RWPE1 (cell line): Measurements from ENCODE around the gene SEMA5A.

ENCODE experiments used
- CTCF ChIA-PET: fragments of 350-600 bp; sonication (Branson Sonifier 250); formaldehyde crosslinking; extraction: SDS; loops from one replicate; lab custom pipeline; 2021; lab: Yijun Ruan, JAX
- POLR2A ChIA-PET: fragments of 400-600 bp; formaldehyde crosslinking; extraction: SDS; loops from one replicate; lab custom pipeline; 2020; ENCODE audit warnings: antibody characterized with exemption; ENCODE audit not compliant: low non-redundant PET; lab: Yijun Ruan, JAX
- DNase-seq: peaks from one replicate; pipeline ENCODE4 v3.0.0; 2012; ENCODE audit warnings: low spot score
- H3K27ac ChIP-seq: fragments of 450-650 bp; 2 replicates; pipeline ENCODE4 v1.5.1; 2017
- TF ChIP-seq, protein P1 (sequence below): fragments of 450-650 bp; conservative IDR thresholded peaks from 2 replicates; pipeline ENCODE4 v1.5.1; 2017; ENCODE audit warnings: low read depth, mild to moderate bottlenecking

Gene SEMA5A

DNA sequence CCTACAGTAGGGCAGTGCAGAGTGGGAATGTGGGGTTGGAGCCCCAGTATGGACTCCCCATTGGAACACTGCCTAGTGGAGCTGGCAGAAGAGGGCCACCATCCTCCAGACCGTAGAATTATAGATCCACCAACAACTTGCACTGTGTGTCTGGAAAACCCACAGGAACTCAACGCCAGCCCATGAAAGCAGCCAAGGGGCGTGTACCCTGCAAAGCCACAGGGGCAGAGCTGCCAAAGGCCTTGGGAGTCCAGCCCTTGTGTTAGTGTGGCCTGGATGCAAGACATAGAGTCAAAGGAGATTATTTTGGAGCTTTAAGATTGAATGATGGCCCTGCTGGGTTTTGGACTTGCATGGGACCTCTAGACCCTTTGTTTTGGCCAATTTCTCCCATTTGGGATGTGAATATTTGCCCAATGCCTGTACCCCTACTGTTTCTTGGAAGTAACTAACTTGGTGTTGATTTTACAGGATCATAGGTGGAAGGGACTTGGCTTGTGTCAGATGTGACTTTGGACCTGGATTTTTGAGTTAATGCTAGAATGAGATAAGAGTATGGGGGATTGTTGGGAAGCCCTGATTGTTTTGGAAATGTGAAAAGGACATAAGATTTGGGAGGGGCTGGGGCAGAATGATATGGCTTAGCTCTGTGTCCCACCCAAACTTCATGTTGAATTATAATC, 266.8 kb downstream of the SEMA5A start:
- CTCF ChIA-PET = no interaction called here
- H3K27ac ChIP-seq = no peak overlapping the region
- POLR2A ChIA-PET = no interaction called here
- DNase-seq = no peak
- TF ChIP-seq, protein P1, sequence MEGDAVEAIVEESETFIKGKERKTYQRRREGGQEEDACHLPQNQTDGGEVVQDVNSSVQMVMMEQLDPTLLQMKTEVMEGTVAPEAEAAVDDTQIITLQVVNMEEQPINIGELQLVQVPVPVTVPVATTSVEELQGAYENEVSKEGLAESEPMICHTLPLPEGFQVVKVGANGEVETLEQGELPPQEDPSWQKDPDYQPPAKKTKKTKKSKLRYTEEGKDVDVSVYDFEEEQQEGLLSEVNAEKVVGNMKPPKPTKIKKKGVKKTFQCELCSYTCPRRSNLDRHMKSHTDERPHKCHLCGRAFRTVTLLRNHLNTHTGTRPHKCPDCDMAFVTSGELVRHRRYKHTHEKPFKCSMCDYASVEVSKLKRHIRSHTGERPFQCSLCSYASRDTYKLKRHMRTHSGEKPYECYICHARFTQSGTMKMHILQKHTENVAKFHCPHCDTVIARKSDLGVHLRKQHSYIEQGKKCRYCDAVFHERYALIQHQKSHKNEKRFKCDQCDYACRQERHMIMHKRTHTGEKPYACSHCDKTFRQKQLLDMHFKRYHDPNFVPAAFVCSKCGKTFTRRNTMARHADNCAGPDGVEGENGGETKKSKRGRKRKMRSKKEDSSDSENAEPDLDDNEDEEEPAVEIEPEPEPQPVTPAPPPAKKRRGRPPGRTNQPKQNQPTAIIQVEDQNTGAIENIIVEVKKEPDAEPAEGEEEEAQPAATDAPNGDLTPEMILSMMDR = no peak

DNA sequence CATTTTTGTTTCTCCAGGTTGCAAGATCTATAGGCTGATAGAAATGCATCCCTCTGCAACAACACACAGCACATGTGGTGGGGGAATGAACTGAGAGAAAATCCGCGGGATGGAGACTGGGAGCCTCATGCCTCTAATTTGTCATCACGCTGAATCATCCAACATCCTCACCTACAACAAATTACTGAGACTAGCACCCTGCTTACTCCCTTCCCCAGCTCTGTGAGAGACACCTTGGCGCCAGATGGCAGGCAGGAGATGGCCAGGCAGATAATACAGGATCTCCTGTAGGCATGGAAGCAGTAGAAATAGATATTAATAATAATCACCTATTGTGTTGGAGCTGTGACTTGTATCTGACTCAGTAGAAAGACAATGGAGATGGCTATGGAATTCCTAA, 276.9 kb downstream of the SEMA5A start:
- H3K27ac ChIP-seq = no peak overlapping the region
- TF ChIP-seq, protein P1 = no peak
- CTCF ChIA-PET = no interaction called here
- POLR2A ChIA-PET = no interaction called here
- DNase-seq = peak; percentile 39

DNA sequence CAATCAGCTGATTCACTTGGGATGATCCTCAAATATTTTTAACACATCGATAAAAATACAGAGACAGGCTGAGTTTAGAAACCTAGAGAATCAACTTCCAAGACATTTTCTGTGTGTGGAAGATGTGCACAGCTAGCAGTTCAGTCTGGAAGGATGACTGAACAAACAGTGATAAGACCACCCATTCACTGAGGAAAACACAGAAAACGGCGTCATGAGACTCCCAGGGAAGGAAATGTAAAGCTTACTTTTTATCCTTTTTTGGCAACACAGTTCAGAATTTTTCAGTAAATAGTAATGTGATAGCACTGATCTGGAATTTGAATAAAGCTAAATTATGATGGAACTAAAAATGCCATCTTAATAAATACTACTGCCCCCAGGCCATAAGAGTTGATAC, 277.6 kb downstream of the SEMA5A start:
- POLR2A ChIA-PET = no interaction called here
- CTCF ChIA-PET = no interaction called here
- DNase-seq = no peak
- TF ChIP-seq, protein P1 = no peak
- H3K27ac ChIP-seq = no peak overlapping the region

DNA sequence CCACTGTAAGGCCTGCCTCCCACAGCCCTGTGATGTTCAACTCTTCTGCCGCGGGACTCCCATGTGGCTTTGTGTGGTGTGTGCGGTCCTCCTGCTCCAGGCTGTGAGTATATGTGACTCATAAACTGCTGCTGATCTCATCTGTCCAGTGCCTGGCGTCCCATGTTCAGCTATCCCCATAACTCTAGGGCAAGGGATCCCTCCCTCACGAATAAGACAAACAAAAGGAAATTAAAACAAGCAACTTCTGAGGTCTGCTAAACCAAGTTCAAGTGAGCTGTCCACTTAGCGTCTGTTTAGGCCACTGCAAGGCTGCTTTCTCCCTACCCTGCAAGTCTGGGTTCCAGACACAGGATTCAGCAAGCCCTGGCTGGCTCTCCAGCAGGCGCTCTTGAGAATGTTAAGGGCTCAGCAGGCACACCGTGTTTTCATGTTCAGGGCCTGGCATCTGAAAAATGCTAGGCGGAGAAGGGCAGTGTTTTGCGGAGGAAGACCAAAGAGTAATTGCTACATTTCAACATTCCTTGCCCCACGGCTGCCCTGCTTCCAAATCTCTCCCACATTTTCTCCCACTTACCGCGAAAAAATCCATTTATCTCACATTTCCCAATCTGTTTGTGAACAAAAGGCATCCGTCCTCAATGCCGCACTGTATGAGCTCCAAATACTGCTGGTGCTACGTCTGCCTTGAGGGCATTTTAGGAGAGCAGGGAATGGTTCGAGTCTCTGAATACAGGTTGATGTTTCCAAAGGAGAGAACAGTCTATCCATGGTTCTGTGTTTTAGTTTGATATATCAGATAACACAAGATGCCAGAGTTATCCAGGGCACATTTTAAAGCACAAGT, 280.2 kb downstream of the SEMA5A start:
- TF ChIP-seq, protein P1 = no peak
- ChIA-PET CTCF (no interaction called here), POLR2A (no interaction called here)
- peak; percentile 20 for DNase-seq
- H3K27ac ChIP-seq = peak overlapping the region; percentile 45

DNA sequence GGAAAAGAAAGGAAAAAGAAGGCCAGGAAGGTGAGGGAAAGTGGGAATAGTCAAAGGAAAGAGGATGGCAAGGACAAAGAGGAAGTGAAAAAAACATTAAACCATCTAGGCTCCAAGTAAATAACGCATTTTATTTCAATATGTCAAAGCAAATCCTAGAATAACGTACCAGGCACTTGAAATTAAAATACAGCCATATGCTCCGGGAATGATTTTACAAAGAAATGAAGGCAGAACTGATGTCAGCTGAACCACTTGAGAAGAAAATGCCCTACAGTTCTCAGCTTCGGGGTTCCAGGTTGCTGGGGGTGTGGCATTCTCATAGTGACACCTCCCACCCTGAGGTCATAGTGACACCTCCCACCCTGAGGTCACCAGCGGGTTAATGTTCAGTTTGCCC, 281.6 kb downstream of the SEMA5A start:
- no peak for DNase-seq
- H3K27ac ChIP-seq = no peak overlapping the region
- TF ChIP-seq, protein P1 = no peak
- ChIA-PET CTCF (interaction anchor here (0.6 kb wide), 1 partner anchor 214 kb away, joined by 3 read pairs; no protein-coding TSS in a partner anchor), POLR2A (interaction anchor here (0.6 kb wide), 1 partner anchor 483 kb away, joined by 3 read pairs; no protein-coding TSS in a partner anchor)

DNA sequence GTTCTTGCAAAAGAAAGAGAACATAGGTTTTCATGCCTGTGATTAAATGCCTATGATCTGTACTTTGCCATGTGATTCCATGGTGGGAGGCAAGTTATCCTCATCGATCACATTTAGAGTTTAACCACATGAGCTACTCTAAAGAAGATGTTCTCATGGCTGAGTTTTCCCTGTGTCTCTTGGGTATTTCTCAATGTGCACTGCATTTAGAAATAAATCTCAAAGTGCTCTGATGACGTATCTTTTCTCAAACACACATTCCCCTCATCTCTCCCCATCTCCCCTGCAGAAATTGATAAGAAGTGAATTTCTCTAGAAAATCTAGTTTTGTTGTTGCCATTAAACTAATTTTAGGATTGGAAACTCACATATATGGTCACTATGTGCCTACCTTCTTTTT, 282.2 kb downstream of the SEMA5A start:
- DNase-seq = no peak
- CTCF ChIA-PET = no interaction called here

More for the DNA sequence above, 282.2 kb downstream of the SEMA5A start:
- TF ChIP-seq, protein P1 = no peak
- POLR2A ChIA-PET = interaction anchor here (0.6 kb wide), 1 partner anchor 484 kb away, joined by 3 read pairs; no protein-coding TSS in a partner anchor
- no peak overlapping the region for H3K27ac ChIP-seq
